Measurements from ENCODE around the gene TRIM24. TPM values are rescaled to one million over a fixed set of nuclear protein-coding genes. Genes with fewer than 3 reads are reported as not detected.

Gene TRIM24
- total and polyA plus RNA-seq, 10 of the 15 experiments (the other 5 are each of a cell fraction or from before 2014, with no cell fraction given), result 4.6 to 23.5 (median 13.6) TPM

GRCh38 chr7:138458576-138459412 lies 1.3 kb upstream of the TRIM24 start:
- no peak overlapping the region for H3K4me3 ChIP-seq
- no peak for FAIRE-seq
- H3K9ac ChIP-seq (ENCODE audit: control insufficient read depth, insufficient read depth, low read length), result no peak overlapping the region
- H3K36me3 ChIP-seq (ENCODE audit: control insufficient read depth in 2 of 2, insufficient read depth in 2 of 2, low read length in 1 of 2), result no peaks in the 10 kb centered on the region
- H2AFZ ChIP-seq (ENCODE audit: control insufficient read depth, low read depth, low read length), result no peak overlapping the region
- ChIA-PET POLR2A (interaction anchor here (0.5 to 1.2 kb wide), 5 partner anchors 11 to 877 kb away, joined by 3 read pairs; no protein-coding TSS in a partner anchor), SMC1A (ENCODE audit: uncharacterized antibody, unreplicated experiment) (interaction anchor here (0.6 to 2.4 kb wide), 10 partner anchors 9 to 417 kb away, joined by 3 to 13 read pairs (median 3); no protein-coding TSS in a partner anchor), RAD21 (ENCODE audit: unreplicated experiment) (interaction anchor here (1.2 to 1.5 kb wide), 2 partner anchors 41 to 297 kb away, joined by 4 read pairs; no protein-coding TSS in a partner anchor), CTCF (interaction anchor here (0.5 to 1.3 kb wide), 2 partner anchors 280 to 342 kb away, joined by 3 to 4 read pairs; no protein-coding TSS in a partner anchor)
- no peak overlapping the region for H3K27ac ChIP-seq (ENCODE audit: control insufficient read depth, insufficient read depth)
- no peaks in the 10 kb centered on the region for H3K4me1 ChIP-seq (ENCODE audit: control insufficient read depth, insufficient read depth, low read length)
- in situ Hi-C loops (cut with MboI), result no loop called here
- no peaks in the 10 kb centered on the region for H4K20me1 ChIP-seq (ENCODE audit: control insufficient read depth, insufficient read depth)
- intact Hi-C loops (cut with micrococcal nuclease; ENCODE audit: unreplicated experiment), result loop anchor here (5.0 kb wide), 1 partner anchor 296 kb away; no protein-coding TSS in a partner anchor
- H3K27me3 ChIP-seq (replicated peaks in 1 of 2; ENCODE audit: control insufficient read depth in 2 of 2, insufficient read depth in 2 of 2, low read length in 1 of 2), result no peaks in the 10 kb centered on the region
- no peaks in the 10 kb centered on the region; the same call in 1 of the 3 replicates for H3K9me3 ChIP-seq (replicated peaks; ENCODE audit: control insufficient read depth, insufficient read depth, low read length)
- H3K79me2 ChIP-seq (ENCODE audit: control insufficient read depth, insufficient read depth, low read length), result peaks cover 25% of the 10 kb centered on the region
- no peak for ATAC-seq
- WGBS (ENCODE audit: insufficient coverage, insufficient replicate concordance, low lambda C conversion rate, missing lambda C conversion rate), result 85% methylated on average over 17 of the region's 18 CpGs
- TF ChIP-seq SIN3A (IDR thresholded peaks at IDR 0.05; ENCODE audit: low read depth, low read length) (no peak), MYC (IDR thresholded peaks at IDR 0.05; ENCODE audit: insufficient read depth, insufficient read length, insufficient replicate concordance, low read length, severe bottlenecking) (no peak)
- no TSS peak for BruUV-seq (replicated peaks)
- no peak overlapping the region for H3K4me2 ChIP-seq (ENCODE audit: control insufficient read depth, insufficient read depth)
- DNase-seq (ENCODE audit: low read depth, low spot score), result no peak

Data from GM12878 (cell line).